GM12874 (cell line): ENCODE data around the gene AKR1B15.

Source experiments
- TF ChIP-seq, protein P1 (sequence below): IDR thresholded peaks from 2 replicates; pipeline ENCODE4 v1.5.1; 2011; ENCODE audit warnings: low read depth, mild to moderate bottlenecking, control low read depth, low read length, moderate library complexity; ENCODE audit not compliant: insufficient read depth

The AKR1B15 gene

DNA sequence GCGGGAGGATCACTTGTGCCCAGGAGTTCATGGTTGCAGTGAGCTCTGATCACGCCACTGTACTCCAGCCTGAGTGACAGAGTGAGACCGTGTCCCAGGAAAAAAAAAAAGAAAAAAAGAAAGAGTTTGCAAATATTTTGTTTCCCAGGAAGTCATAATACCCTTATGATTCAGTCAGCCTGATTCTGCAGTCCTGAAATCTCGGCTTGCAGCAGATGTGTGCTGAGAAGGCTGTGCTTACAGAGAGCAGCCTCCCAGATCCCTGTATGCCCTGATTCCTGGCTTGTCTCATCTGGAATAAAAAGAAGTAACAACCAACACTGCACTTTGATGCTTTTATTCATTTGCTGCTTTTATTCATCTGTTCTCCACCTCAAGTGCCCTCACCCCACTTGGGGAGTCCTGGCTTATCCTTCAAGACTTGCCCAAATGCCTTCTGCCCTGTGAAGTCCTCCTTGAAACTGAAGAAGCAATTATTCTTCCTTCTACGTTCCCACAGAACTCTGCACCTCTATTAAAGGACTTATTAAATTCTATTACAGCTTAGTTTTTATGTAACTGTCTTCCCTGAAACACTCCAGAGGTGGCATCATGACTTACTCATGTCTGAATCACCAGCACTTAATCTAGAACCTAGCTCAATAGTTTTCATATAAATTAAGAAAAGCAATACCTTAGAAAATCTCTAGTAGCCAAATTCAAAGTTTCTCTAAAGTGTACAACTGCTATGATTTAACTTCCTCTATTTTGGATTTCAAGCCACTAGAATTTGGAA lies 70.0 kb downstream of the AKR1B15 start:
- TF ChIP-seq, protein P1, sequence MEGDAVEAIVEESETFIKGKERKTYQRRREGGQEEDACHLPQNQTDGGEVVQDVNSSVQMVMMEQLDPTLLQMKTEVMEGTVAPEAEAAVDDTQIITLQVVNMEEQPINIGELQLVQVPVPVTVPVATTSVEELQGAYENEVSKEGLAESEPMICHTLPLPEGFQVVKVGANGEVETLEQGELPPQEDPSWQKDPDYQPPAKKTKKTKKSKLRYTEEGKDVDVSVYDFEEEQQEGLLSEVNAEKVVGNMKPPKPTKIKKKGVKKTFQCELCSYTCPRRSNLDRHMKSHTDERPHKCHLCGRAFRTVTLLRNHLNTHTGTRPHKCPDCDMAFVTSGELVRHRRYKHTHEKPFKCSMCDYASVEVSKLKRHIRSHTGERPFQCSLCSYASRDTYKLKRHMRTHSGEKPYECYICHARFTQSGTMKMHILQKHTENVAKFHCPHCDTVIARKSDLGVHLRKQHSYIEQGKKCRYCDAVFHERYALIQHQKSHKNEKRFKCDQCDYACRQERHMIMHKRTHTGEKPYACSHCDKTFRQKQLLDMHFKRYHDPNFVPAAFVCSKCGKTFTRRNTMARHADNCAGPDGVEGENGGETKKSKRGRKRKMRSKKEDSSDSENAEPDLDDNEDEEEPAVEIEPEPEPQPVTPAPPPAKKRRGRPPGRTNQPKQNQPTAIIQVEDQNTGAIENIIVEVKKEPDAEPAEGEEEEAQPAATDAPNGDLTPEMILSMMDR, result no peak

DNA sequence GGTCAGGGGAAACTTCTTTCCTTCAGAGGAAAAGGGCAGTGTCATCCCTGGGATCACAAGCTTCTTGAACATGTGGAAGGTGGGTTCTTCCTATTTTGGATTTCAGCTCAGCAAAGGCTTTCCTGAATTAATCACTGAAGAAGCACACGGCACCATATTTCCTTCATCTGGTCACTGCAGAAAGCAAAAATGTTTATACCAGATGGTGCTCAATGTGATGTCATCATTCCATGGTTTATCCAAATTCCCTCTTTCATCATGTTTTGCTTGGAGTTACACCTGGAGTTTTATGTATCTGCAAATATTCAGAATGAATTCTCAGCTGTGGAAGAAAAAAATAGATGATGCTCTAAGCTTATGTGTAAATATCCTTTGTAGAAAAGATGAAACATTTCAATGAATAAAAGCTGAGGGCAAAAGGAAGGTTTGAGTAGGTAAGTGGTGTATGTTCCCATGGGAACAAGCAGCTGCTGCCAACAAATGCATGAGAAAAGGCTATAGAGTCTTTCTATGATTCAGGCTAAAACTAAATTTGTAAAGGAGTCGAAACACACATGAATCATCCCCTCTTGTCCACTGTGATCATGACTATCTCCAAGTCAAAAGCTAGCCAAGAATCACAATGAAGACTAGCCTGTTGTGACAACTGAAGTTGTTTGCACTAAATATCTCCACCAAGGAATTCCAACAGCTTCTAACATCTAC lies 70.9 kb downstream of the AKR1B15 start:
- TF ChIP-seq, protein P1, result no peak

DNA sequence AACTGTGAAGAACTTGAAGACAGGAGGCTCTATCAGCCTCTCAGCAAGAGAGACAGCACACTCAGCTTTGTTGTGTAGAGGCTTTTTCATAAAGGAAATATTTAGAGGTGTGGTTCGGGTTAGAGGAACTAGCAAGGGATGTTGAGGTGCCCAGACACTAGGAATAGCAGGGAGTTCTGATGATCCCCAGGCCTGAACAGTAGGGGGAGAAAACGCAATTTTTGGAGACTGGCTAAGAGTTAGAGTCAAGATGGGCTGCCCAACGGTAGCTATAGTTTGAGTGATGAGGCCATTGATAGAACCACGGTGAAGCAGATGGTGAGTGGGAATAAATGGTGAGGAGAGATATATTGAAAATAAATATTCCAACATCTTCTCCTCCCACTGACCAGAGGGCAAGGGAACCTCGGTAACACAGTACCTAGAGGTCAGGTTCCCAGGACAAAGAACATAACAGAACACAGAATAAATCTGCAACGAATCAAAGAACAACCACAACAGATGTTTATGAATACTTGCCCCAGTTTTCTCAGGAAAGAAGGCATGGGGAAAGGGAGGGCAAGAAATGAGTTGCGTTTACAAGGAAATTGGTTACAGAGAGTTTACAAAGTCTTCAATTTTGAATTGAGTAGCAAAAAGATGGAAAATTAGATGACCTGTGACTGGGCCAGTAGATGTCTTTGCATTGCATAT lies 73.5 kb downstream of the AKR1B15 start:
- TF ChIP-seq, protein P1, result no peak

DNA sequence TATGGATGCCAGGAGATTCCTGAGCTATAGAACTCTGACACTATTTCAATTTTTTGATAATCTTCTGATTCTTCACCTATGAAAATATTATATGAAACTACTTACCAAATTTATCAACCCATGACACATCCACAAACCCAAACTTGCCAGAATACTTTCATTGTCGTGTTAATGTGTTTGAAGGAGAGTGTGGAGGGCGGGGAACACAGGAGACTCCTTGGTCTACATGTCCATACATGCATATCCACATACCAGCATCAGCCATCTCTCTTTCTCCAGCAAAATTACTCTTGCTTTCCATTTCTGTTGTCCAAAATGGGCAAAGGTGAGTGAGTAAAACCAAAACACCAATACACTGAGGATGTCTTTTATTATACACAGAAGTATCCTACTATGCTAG lies 74.3 kb downstream of the AKR1B15 start:
- TF ChIP-seq, protein P1, result no peak

DNA sequence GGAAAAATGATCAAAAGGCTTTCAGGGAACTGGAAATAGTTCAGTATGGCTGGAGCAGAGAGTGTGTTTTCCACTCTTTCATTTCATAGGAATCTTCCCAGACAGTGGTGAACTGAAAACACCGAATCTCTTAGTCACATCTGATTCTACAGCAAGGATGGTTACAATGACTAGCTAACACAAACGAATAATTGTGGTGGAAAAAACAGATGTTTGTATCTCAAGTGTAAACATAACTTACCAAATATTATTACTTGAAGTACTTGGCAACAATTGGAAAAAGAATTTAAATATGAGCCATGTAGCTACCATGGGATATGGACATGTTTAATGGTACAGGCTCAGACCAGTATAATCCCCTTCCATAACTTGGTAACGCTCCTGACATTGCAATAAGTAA lies 76.6 kb downstream of the AKR1B15 start:
- TF ChIP-seq, protein P1, result no peak

DNA sequence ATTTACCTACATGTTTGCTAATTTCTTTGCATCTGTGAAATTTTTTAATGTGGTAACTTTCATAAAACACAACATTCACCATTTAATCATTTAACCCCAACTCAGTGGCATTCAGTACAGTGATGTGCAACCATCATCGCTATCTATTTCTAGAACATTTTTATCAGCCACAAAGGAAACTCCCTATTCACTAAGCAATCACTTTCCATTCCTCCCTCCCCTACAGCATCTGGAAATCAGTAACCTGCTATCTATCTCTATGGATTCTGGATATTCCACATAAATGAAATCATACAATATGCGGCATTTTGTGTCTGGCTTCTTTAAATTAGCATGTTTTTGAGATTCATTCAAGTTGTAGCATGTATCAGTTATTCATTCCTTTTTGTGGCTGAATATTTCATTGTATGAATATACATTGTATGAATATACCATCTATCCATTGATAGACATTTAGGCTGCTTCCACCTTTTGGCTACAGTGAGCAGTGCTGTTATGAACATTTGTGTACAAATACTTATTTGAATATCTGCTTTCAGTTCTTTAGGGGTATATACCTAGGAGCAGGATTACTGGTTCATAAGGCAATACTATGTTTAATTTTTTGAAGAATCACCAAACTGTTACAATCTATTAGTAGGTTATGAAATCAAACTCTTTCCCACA lies 78.3 kb downstream of the AKR1B15 start:
- TF ChIP-seq, protein P1, result no peak

DNA sequence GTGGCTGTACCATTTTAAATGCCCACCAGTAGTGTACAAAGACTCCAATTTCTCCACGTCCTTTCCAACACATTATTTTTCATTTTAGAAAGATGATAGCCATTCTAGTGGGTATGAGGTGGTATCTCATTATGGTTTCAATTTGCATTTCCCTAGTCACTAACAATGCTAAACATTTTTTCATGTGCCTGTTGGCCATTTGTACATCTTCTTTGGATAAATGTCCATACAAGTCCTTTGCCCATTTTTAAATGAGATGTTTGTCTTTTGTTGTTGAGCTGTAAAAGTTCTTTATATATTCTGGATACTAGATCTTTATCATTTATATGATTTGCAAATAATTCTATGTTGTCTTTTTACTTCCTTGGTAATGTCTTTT lies 78.9 kb downstream of the AKR1B15 start:
- TF ChIP-seq, protein P1, result no peak
